ENCODE data around the gene AP3M1.

AP3M1 gene

DNA sequence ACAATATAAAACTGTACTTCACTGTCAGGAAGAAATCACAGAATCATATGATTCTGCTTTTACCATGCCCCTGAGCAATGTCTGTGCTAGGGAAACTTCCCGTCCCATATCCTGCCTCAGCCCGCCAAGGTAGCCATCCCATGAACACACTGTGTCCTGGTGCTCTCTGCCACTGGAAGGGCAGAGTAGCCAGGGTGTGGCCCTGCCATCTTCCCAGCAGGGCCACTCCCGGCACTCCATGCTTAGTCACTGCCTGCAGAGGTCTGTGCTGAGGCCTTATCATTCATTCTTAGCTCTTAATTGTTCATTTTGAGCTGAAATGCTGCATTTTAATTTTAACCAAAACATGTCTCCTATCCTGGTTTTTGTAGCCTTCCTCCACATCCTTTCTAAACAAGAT, 31.8 kb downstream of the AP3M1 start:
- TF ChIP-seq, protein P1, sequence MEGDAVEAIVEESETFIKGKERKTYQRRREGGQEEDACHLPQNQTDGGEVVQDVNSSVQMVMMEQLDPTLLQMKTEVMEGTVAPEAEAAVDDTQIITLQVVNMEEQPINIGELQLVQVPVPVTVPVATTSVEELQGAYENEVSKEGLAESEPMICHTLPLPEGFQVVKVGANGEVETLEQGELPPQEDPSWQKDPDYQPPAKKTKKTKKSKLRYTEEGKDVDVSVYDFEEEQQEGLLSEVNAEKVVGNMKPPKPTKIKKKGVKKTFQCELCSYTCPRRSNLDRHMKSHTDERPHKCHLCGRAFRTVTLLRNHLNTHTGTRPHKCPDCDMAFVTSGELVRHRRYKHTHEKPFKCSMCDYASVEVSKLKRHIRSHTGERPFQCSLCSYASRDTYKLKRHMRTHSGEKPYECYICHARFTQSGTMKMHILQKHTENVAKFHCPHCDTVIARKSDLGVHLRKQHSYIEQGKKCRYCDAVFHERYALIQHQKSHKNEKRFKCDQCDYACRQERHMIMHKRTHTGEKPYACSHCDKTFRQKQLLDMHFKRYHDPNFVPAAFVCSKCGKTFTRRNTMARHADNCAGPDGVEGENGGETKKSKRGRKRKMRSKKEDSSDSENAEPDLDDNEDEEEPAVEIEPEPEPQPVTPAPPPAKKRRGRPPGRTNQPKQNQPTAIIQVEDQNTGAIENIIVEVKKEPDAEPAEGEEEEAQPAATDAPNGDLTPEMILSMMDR (IDR thresholded peaks at IDR 0.05; ENCODE audit: insufficient read depth, low read length, poor library complexity, severe bottlenecking), result no peak
- DNase-seq (ENCODE audit: extremely low read depth, insufficient read length), result no peak

DNA sequence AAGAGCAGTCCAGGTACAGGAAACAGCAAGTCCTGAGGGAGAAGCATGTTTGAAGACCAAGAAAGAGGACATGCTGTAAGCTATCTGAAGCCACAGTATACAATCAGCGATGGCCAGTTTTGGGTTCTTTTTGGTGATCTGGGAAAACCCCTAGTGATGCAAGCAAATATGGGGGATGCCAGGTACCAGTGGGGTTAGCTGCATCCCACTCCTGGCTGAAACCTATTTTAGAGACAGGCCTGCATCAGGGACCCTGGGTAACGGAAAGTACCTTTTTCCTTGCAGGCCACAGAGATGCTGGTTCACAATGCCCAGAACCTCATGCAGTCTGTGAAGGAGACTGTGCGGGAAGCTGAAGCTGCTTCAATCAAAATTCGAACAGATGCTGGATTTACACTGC, 32.9 kb downstream of the AP3M1 start:
- H3K36me3 ChIP-seq (ENCODE audit: control insufficient read depth, insufficient read depth, low read length), result peaks cover 18% of the 10 kb centered on the region

More for the DNA sequence above, 31.8 kb downstream of the AP3M1 start:
- Histone ChIP-seq H3K27me3 (replicated peaks; ENCODE audit: control insufficient read depth, insufficient read depth, low read length) (no peaks in the 10 kb centered on the region), H3K4me3 (replicated peaks; ENCODE audit: low read depth, low read length) (no peak overlapping the region), H3K36me3 (ENCODE audit: control insufficient read depth, insufficient read depth, low read length) (peaks cover 16% of the 10 kb centered on the region)

DNA sequence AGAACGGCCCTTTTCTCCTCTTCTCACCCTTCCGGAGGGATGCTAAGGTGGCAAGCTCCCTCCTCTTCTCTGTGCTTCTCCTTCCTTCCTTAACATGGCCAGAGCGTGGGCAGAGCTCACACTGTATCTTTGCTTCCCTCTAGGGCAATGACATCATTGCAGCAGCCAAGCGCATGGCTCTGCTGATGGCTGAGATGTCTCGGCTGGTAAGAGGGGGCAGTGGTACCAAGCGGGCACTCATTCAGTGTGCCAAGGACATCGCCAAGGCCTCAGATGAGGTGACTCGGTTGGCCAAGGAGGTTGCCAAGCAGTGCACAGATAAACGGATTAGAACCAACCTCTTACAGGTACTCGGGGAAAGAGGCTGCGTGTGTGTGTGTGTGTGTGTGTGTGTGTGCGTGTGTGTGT, 36.6 kb downstream of the AP3M1 start:
- DNase-seq (ENCODE audit: extremely low read depth, insufficient read length), result no peak
- Histone ChIP-seq H3K27me3 (replicated peaks; ENCODE audit: control insufficient read depth, insufficient read depth, low read length) (no peaks in the 10 kb centered on the region), H3K36me3 (ENCODE audit: control insufficient read depth, insufficient read depth, low read length) (peaks cover 20% of the 10 kb centered on the region), H3K4me3 (replicated peaks; ENCODE audit: low read depth, low read length) (no peak overlapping the region)
- TF ChIP-seq, protein P1 (IDR thresholded peaks at IDR 0.05; ENCODE audit: insufficient read depth, low read length, poor library complexity, severe bottlenecking), result no peak

More for the DNA sequence above, 32.9 kb downstream of the AP3M1 start:
- no peak for DNase-seq (ENCODE audit: extremely low read depth, insufficient read length)
- Histone ChIP-seq H3K27me3 (replicated peaks; ENCODE audit: control insufficient read depth, insufficient read depth, low read length) (no peaks in the 10 kb centered on the region), H3K4me3 (replicated peaks; ENCODE audit: low read depth, low read length) (no peak overlapping the region)
- TF ChIP-seq, protein P1 (IDR thresholded peaks at IDR 0.05; ENCODE audit: insufficient read depth, low read length, poor library complexity, severe bottlenecking), result no peak

DNA sequence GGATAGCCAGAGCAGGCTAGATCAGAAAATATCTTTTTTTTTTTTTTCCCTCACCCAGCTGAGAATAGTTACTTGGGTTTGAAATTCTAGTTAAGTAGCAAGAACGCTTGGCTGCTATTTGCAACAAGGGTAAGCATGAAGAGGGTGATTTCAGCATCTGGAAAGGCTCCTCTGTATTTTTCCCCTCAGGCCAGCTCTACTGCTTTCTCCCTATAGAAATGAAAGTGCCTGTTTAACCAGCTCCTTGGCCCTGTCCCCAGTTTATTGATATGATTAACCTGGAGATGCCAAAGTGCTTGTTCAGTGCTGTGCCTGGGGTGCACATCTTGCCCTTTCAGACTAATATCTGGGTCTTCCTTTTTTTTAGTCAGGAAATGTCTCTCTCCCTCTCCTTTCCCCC, 37.1 kb downstream of the AP3M1 start:
- TF ChIP-seq, protein P1 (IDR thresholded peaks at IDR 0.05; ENCODE audit: insufficient read depth, low read length, poor library complexity, severe bottlenecking), result no peak
- Histone ChIP-seq H3K36me3 (ENCODE audit: control insufficient read depth, insufficient read depth, low read length) (peaks cover 19% of the 10 kb centered on the region), H3K4me3 (replicated peaks; ENCODE audit: low read depth, low read length) (no peak overlapping the region), H3K27me3 (replicated peaks; ENCODE audit: control insufficient read depth, insufficient read depth, low read length) (no peaks in the 10 kb centered on the region)
- DNase-seq (ENCODE audit: extremely low read depth, insufficient read length), result no peak

DNA sequence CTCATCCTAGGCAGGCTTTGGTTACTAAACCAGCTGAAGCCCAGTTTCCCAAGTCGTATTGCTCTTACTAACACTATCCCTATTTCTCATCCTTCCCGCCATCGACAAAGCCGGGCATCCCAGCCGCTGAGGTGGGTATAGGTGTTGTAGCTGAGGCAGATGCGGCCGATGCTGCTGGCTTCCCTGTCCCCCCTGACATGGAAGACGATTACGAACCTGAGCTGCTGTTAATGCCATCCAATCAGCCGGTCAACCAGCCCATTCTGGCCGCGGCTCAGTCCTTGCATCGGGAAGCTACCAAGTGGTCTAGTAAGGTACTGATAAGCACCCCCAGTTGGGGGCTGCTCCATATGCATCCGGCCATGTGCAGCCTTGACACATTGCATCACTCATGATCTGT, 38.8 kb downstream of the AP3M1 start:
- H3K27me3 ChIP-seq (replicated peaks; ENCODE audit: control insufficient read depth, insufficient read depth, low read length), result no peaks in the 10 kb centered on the region
- TF ChIP-seq, protein P1 (IDR thresholded peaks at IDR 0.05; ENCODE audit: insufficient read depth, low read length, poor library complexity, severe bottlenecking), result no peak
- DNase-seq (ENCODE audit: extremely low read depth, insufficient read length), result no peak
- H3K36me3 ChIP-seq (ENCODE audit: control insufficient read depth, insufficient read depth, low read length), result peaks cover 17% of the 10 kb centered on the region
- no peak overlapping the region for H3K4me3 ChIP-seq (replicated peaks; ENCODE audit: low read depth, low read length)

DNA sequence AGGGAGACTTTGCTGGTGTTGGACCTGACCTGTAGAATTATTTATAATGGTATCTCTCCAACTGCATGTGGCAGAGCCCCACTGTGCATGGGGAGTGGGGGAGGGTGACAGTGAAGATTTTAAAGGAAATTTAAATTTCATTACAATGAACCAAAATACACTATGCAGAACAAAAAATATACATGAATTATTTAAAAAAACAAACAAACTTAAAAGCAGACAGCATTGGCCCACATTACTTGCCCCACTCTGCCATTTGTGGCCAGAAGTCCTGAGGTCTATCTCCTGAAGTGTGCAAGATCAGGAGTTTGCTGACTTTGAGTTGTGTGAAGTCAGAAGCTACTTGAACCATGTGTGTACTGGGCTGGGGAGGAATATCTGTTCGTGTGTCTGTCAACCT, 40.5 kb downstream of the AP3M1 start:
- no peak for DNase-seq (ENCODE audit: extremely low read depth, insufficient read length)
- peaks cover 17% of the 10 kb centered on the region for H3K36me3 ChIP-seq (ENCODE audit: control insufficient read depth, insufficient read depth, low read length)
- TF ChIP-seq, protein P1 (IDR thresholded peaks at IDR 0.05; ENCODE audit: insufficient read depth, low read length, poor library complexity, severe bottlenecking), result no peak
- H3K27me3 ChIP-seq (replicated peaks; ENCODE audit: control insufficient read depth, insufficient read depth, low read length), result no peaks in the 10 kb centered on the region
- H3K4me3 ChIP-seq (replicated peaks; ENCODE audit: low read depth, low read length), result no peak overlapping the region

All from GM06990 (cell line).